OCI-M2 (cell line): ENCODE data around the gene PPP2R2D.

Experiments
- DNase-seq: peaks from one replicate; lab custom pipeline; 2025; ENCODE audit not compliant: unreplicated experiment; lab: John Stamatoyannopoulos, UW

PPP2R2D gene

DNA sequence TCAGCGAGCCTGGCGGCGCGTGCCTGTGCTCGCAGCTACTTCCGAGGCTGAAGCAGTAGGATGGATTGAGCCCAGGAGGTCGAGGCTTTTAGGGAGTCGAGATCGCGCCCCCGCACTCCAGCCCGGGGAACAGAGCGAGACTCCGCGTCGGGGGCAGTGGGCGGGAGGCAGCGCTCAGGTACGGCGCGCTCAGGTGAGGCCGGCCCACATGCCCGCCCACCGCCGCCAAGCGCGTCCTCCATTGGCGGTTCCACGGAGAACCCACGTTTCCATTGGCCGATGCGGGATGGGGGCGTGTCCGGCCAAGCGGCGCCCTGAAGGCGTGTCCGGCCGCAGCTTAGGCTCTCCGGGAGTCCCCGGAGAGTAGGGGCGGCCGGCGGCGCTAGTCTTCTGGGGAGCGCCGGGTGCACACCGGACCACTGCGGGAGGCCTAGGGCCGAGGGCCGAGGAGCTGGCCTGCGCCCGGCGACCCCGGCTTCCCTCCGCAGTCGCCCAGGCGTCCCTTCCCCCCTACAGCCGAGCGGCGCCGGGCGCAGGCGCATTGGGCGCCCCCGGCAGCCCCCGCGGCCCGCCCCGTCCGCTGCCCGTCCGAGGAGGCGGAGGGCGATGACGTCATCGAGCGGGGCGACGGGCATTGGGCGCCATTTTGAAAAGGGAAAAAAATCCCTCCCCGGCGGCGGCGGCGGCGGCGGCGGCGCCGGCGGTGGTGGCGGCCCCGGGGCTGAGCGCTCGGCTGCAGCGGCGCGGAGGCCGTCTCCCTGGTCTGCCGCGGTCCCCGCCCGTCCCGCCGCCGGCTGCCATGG, at the start of gene PPP2R2D:
PPP2R2D (plus strand) TSS at position 659 of the 803 bp plus-strand sequence; CDS start at position 800, 141 bp downstream.
- DNase-seq: no peak

DNA sequence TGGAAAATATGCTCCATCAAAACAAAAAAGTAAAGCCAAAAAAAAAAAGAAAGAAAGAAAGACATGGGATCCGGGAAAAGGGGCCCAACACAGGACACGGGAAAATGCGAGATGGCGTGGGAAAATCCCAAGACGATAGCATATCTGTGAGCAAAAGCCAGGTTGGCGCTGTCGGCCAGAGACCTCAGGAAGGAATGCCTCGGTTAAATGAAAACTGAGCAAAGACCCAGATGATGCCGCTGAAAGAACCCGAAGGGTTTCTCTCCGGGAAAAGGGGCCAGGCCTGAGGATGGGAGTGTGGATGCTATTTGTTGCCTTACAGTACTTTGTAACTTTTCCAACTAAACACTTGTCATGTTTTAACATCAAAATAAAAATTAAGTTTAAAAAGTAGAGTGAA, 49.5 kb upstream of the PPP2R2D start:
- DNase-seq: no peak

- DNase-seq: no peak
Observed at GRCh38 chr10:131852176-131852822, 48.5 kb upstream of the PPP2R2D start.

DNA sequence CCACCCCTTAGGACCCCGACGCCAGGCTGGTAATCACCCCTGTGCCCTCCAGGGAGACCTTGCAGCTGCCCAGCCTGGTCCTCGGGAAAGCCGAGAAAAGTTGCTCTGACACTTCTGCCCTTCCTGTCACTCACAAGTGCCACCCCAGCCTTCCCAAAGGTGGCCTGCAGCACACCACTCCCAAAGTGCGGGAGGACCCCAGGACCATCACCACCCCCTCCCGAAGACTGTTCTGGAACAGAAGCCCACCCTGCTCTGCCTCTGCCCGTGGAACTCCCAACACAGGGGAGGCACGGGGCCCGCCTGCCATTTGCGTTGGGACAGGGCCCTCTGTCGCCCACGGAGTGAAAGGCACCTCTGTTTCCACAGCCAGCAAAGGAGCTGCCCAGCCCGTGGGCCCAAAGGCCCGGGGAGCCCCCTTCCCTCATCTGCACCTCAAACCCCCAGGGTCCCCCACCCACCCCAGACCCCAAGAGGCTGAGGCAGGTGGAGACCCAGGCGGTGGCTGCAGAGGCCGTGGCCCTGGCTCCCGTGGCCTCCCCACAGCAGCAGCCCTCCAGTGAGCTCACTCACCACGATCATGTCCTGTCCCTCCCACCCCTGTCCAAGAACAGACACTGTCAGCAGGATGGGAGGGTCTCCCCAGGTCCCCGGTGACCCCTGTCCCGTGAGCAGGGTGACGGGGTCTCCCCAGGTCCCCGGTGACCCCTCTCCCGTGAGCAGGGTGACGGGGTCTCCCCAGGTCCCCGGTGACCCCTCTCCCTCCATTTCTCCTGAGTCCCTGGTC, 47.8 kb upstream of the PPP2R2D start:
- DNase-seq: no peak

- DNase-seq: no peak
Observed at GRCh38 chr10:131853610-131853964, 47.2 kb upstream of the PPP2R2D start.

GRCh38 chr10:131854579-131855335, 46.1 kb upstream of the PPP2R2D start:
- DNase-seq: no peak

GRCh38 chr10:131855461-131856401, 45.1 kb upstream of the PPP2R2D start:
- no peak for DNase-seq

- no peak for DNase-seq
Observed at GRCh38 chr10:131856441-131857094, 44.2 kb upstream of the PPP2R2D start.

- DNase-seq: no peak
Observed at GRCh38 chr10:131857156-131858117, 43.4 kb upstream of the PPP2R2D start.

GRCh38 chr10:131858118-131858515, 42.7 kb upstream of the PPP2R2D start:
- DNase-seq: no peak

GRCh38 chr10:131858583-131859340, 42.0 kb upstream of the PPP2R2D start:
- no peak for DNase-seq

DNA sequence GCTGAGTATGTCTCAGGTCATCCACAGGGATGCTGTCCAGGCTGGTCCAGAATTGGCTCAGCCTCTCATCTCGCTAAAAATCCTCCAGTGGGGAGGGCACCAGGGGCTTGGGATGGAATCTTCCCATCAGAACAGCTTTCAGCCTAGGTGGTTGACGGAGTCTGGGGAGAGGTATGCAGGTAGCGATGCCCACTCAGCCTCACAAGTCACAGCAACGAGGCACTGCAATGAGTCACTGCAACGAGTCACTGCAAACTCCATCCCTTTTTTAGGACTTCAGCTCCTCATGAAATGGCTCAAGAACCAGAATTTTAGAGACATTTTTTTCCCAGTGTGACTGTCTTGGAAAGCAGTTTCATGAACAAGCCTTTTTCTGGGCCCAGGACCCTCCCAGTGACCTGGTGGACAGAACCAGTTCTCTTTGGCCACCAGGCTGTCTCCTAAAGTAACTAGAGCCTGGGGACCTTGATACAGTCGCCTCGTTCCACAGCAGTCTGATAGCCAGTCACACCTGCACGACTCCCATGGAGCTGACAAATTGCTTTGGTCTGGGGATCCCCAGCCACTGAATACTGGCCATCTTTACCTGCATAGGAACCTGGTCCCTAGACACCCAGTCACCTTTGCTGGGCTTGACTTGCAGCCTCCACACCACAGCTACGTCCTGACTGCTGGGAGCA, 41.3 kb upstream of the PPP2R2D start:
- no peak for DNase-seq

GRCh38 chr10:131860311-131860710, 40.5 kb upstream of the PPP2R2D start:
- DNase-seq: no peak

DNA sequence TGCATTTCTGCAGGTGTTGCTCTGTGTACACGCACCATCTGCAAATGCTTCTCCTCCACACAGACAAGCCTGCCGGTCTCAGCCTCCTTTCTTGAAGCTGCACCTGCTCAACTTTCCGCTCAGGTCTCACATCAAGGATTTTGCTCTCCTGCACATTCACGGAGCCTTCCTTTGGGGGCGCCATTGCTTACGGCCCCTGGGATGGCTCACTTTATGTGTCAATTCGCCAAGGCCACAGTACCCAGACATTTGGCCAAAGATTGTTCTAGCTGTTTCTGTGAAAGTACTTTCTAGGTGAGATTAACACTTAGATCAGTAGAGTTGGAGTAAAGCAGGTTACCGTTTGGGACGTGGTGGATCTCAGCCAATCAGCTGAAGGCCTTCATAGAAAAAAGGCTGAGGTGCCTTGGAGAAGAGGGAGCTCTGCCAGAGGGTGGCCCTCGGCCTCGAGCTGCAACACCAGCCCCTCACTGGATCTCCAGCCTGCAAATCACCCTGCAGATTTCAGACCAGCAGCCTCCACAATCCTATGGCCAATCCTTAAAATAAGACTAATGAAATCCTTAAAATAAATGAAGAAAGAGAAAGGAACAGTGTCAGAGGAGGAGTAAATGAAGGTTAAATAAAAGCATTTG, 39.9 kb upstream of the PPP2R2D start:
- DNase-seq: no peak

GRCh38 chr10:131862548-131862947, 38.3 kb upstream of the PPP2R2D start:
- DNase-seq: no peak

DNA sequence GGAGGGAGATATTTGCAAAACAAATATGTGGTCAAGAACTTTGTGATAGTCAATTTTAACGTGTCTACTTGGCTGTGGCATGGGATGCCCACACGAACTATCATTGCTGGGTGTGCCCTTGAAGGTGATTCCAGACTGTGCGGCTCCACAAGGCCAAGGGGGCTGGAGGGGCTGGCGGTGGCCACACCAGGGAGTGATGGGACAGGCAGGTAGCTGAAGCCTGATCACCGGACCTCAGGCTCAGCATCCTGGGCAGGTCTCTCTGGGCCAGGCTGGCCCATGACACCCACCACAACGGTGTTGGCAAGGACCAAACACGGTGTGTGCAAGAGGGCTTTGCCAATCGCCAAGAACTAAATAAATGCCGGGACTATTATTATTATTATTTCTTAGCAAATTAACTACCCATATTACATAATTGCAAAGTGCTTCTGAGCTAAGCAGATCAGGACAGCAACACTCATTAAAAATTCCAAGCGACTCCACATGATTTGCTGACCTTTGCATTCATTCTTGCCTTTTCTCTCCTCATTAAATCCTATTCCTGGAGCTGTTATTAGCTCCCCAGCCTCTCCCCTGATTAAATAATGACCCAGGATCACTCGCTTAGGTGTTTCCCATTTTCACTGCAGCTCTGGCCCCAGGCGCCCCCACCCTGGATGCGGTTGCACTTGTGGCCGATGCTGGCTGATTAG, 35.4 kb upstream of the PPP2R2D start:
- no peak for DNase-seq
